Activated B cell treated with CpG ODN at 0.5 μM for 24 hours (primary cell): ENCODE data around the gene PDE4A. TPM values are rescaled to one million over a fixed set of nuclear protein-coding genes. Genes with fewer than 3 reads are reported as not detected.

Source experiments
- ATAC-seq: fragments of 200-7000 bp; cut with Tn5 transposase; one replicate; pipeline ENCODE4 v1.10.0; 2021; ENCODE audit warnings: low read depth, mild to moderate bottlenecking, moderate library complexity
- CTCF ChIA-PET: fragments of 350-600 bp; sonication (Branson Sonifier 250); formaldehyde crosslinking; loops from one replicate; lab custom pipeline; 2021; ENCODE audit warnings: antibody characterized with exemption; lab: Charles Lee
- POLR2A ChIA-PET: fragments of 350-600 bp; sonication (Branson Sonifier 250); formaldehyde crosslinking; loops from one replicate; lab custom pipeline; 2021; ENCODE audit warnings: antibody characterized with exemption; lab: Charles Lee
- DNase-seq: peaks from one replicate; pipeline ENCODE4 v3.0.0; 2022
- H3K27ac Mint-ChIP-seq: one replicate; pipeline ENCODE4 v1.8.0; 2020; ENCODE audit warnings: mixed read lengths
- H3K27me3 Mint-ChIP-seq: one replicate; pipeline ENCODE4 v1.8.0; 2021; ENCODE audit warnings: mixed read lengths
- H3K36me3 Mint-ChIP-seq: one replicate; pipeline ENCODE4 v1.8.0; 2021; ENCODE audit warnings: low read depth, mixed read lengths
- H3K4me1 Mint-ChIP-seq: one replicate; pipeline ENCODE4 v1.8.0; 2021; ENCODE audit warnings: mixed read lengths
- H3K4me3 Mint-ChIP-seq: one replicate; pipeline ENCODE4 v1.8.0; 2020; ENCODE audit warnings: mild to moderate bottlenecking, mixed read lengths
- H3K9me3 Mint-ChIP-seq: one replicate; pipeline ENCODE4 v1.8.0; 2020; ENCODE audit warnings: mixed read lengths
- CTCF ChIP-seq: fragments of 200-600 bp; IDR thresholded peaks from one replicate; pipeline ENCODE4 v1.8.0; 2022; ENCODE audit warnings: antibody characterized with exemption, mild to moderate bottlenecking
- intact Hi-C: fragments of 100-400 bp; cut with micrococcal nuclease; formaldehyde crosslinking; loops from one replicate; pipeline ENCODE4 v1.15.1; 2024
- total RNA-seq: library from RNA; stranded (reverse); gene quantifications from 2 replicates; pipeline ENCODE4 v1.2.3, GENCODE V29; 2022

PDE4A gene
- total RNA-seq, 1 donor from 2014 or later, result 8.6 TPM

- Mint-ChIP-seq H3K27ac (no peak overlapping the region), H3K4me1 (peaks cover 5% of the 10 kb centered on the region), H3K27me3 (no peaks in the 10 kb centered on the region), H3K9me3 (no peaks in the 10 kb centered on the region), H3K4me3 (no peak overlapping the region), H3K36me3 (no peaks in the 10 kb centered on the region)
- ATAC-seq (no peak), DNase-seq (no peak)
- POLR2A ChIA-PET, result no interaction called here
- intact Hi-C loops, result no loop called here
- no peak for TF ChIP-seq CTCF
- CTCF ChIA-PET, result interaction anchor here (1.1 kb wide), 2 partner anchors 11 to 51 kb away, joined by 3 read pairs; no protein-coding TSS in a partner anchor
Observed at GRCh38 chr19:10467104-10467706, 46.9 kb downstream of the PDE4A start.

- Mint-ChIP-seq H3K36me3 (no peaks in the 10 kb centered on the region), H3K27me3 (no peaks in the 10 kb centered on the region), H3K4me3 (no peak overlapping the region), H3K9me3 (no peaks in the 10 kb centered on the region), H3K27ac (no peak overlapping the region), H3K4me1 (no peaks in the 10 kb centered on the region)
- ATAC-seq, result no peak
- POLR2A ChIA-PET, result no interaction called here
- no peak for DNase-seq
- TF ChIP-seq CTCF, result no peak
- CTCF ChIA-PET, result no interaction called here
- intact Hi-C loops, result no loop called here
Observed at GRCh38 chr19:10468133-10468532, 47.8 kb downstream of the PDE4A start.

GRCh38 chr19:10471909-10472308, 51.6 kb downstream of the PDE4A start:
- Mint-ChIP-seq H3K4me3 (no peak overlapping the region), H3K9me3 (no peaks in the 10 kb centered on the region), H3K36me3 (no peaks in the 10 kb centered on the region), H3K27ac (no peak overlapping the region), H3K27me3 (no peaks in the 10 kb centered on the region), H3K4me1 (no peaks in the 10 kb centered on the region)
- intact Hi-C loops, result no loop called here
- ChIA-PET POLR2A (interaction anchor here (0.7 kb wide), 1 partner anchor 40 kb away, joined by 4 read pairs; no protein-coding TSS in a partner anchor), CTCF (no interaction called here)
- TF ChIP-seq CTCF, result no peak
- DNase-seq, result no peak
- ATAC-seq, result no peak

GRCh38 chr19:10473192-10473591, 52.9 kb downstream of the PDE4A start:
- Mint-ChIP-seq H3K4me1 (no peaks in the 10 kb centered on the region), H3K4me3 (no peak overlapping the region), H3K9me3 (no peaks in the 10 kb centered on the region), H3K27me3 (no peaks in the 10 kb centered on the region), H3K36me3 (no peaks in the 10 kb centered on the region), H3K27ac (no peak overlapping the region)
- no peak for TF ChIP-seq CTCF
- ChIA-PET CTCF (no interaction called here), POLR2A (interaction anchor here (0.7 kb wide), 2 partner anchors 12 to 92 kb away, joined by 4 to 7 read pairs; partner anchors contain the start of gene KRI1)
- ATAC-seq (no peak), DNase-seq (no peak)
- intact Hi-C loops, result no loop called here

- TF ChIP-seq CTCF, result no peak
- Mint-ChIP-seq H3K27ac (no peak overlapping the region), H3K4me1 (peaks cover 13% of the 10 kb centered on the region), H3K9me3 (no peaks in the 10 kb centered on the region), H3K4me3 (no peak overlapping the region), H3K27me3 (no peaks in the 10 kb centered on the region), H3K36me3 (no peaks in the 10 kb centered on the region)
- intact Hi-C loops, result no loop called here
- no peak for ATAC-seq
- CTCF ChIA-PET, result no interaction called here
- no peak for DNase-seq
- POLR2A ChIA-PET, result no interaction called here
Observed at GRCh38 chr19:10474962-10475451, 54.7 kb downstream of the PDE4A start.
